ENCODE results near the gene SLC22A1. TPM values are rescaled to one million over a fixed set of nuclear protein-coding genes. Genes with fewer than 3 reads are reported as not detected.

Gene SLC22A1
- total and polyA plus RNA-seq, 2 experiments from 2014 or later = 0.10 to 0.65 TPM

- TF ChIP-seq, protein P1, sequence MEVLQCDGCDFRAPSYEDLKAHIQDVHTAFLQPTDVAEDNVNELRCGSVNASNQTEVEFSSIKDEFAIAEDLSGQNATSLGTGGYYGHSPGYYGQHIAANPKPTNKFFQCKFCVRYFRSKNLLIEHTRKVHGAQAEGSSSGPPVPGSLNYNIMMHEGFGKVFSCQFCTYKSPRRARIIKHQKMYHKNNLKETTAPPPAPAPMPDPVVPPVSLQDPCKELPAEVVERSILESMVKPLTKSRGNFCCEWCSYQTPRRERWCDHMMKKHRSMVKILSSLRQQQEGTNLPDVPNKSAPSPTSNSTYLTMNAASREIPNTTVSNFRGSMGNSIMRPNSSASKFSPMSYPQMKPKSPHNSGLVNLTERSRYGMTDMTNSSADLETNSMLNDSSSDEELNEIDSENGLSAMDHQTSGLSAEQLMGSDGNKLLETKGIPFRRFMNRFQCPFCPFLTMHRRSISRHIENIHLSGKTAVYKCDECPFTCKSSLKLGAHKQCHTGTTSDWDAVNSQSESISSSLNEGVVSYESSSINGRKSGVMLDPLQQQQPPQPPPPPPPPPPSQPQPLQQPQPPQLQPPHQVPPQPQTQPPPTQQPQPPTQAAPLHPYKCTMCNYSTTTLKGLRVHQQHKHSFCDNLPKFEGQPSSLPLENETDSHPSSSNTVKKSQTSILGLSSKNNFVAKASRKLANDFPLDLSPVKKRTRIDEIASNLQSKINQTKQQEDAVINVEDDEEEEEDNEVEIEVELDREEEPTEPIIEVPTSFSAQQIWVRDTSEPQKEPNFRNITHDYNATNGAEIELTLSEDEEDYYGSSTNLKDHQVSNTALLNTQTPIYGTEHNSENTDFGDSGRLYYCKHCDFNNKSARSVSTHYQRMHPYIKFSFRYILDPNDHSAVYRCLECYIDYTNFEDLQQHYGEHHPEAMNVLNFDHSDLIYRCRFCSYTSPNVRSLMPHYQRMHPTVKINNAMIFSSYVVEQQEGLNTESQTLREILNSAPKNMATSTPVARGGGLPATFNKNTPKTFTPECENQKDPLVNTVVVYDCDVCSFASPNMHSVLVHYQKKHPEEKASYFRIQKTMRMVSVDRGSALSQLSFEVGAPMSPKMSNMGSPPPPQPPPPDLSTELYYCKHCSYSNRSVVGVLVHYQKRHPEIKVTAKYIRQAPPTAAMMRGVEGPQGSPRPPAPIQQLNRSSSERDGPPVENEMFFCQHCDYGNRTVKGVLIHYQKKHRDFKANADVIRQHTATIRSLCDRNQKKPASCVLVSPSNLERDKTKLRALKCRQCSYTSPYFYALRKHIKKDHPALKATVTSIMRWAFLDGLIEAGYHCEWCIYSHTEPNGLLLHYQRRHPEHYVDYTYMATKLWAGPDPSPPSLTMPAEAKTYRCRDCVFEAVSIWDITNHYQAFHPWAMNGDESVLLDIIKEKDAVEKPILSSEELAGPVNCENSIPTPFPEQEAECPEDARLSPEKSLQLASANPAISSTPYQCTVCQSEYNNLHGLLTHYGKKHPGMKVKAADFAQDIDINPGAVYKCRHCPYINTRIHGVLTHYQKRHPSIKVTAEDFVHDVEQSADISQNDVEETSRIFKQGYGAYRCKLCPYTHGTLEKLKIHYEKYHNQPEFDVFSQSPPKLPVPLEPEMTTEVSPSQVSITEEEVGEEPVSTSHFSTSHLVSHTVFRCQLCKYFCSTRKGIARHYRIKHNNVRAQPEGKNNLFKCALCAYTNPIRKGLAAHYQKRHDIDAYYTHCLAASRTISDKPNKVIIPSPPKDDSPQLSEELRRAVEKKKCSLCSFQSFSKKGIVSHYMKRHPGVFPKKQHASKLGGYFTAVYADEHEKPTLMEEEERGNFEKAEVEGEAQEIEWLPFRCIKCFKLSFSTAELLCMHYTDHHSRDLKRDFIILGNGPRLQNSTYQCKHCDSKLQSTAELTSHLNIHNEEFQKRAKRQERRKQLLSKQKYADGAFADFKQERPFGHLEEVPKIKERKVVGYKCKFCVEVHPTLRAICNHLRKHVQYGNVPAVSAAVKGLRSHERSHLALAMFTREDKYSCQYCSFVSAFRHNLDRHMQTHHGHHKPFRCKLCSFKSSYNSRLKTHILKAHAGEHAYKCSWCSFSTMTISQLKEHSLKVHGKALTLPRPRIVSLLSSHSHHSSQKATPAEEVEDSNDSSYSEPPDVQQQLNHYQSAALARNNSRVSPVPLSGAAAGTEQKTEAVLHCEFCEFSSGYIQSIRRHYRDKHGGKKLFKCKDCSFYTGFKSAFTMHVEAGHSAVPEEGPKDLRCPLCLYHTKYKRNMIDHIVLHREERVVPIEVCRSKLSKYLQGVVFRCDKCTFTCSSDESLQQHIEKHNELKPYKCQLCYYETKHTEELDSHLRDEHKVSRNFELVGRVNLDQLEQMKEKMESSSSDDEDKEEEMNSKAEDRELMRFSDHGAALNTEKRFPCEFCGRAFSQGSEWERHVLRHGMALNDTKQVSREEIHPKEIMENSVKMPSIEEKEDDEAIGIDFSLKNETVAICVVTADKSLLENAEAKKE (CRISPR knock-in tag; IDR thresholded peaks at IDR 0.05) = no peak
- TF ChIP-seq CREB1 (CRISPR knock-in tag; IDR thresholded peaks at IDR 0.05; ENCODE audit: low read depth) (no peak), EZH2 (IDR thresholded peaks at IDR 0.05; ENCODE audit: low read depth, unreplicated experiment) (no peak)
- TF ChIP-seq, protein P2, sequence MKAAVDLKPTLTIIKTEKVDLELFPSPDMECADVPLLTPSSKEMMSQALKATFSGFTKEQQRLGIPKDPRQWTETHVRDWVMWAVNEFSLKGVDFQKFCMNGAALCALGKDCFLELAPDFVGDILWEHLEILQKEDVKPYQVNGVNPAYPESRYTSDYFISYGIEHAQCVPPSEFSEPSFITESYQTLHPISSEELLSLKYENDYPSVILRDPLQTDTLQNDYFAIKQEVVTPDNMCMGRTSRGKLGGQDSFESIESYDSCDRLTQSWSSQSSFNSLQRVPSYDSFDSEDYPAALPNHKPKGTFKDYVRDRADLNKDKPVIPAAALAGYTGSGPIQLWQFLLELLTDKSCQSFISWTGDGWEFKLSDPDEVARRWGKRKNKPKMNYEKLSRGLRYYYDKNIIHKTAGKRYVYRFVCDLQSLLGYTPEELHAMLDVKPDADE (IDR thresholded peaks at IDR 0.05) = no peak
These were observed 2.4 kb downstream of the SLC22A1 start (continued) for GRCh38 chr6:160124007-160124406.

GRCh38 chr6:160124605-160125004 lies 3.0 kb downstream of the SLC22A1 start:
- no peaks in the 10 kb centered on the region for H3K36me3 ChIP-seq (ENCODE audit: insufficient read depth)
- H3K27ac ChIP-seq (ENCODE audit: low read depth) = no peak overlapping the region
- H3K27me3 ChIP-seq (ENCODE audit: insufficient read depth) = no peaks in the 10 kb centered on the region
- no peaks in the 10 kb centered on the region for H3K4me1 ChIP-seq (ENCODE audit: insufficient read depth)
- no peak overlapping the region for H2AFZ ChIP-seq
- no peak overlapping the region for H3K4me3 Mint-ChIP-seq
- H3K36me3 Mint-ChIP-seq (ENCODE audit: low read depth) = peaks cover under 1% of the 10 kb centered on the region; the same call in 2 of the 3 replicates
- no peaks in the 10 kb centered on the region; the same call in 2 of the 3 replicates for H3K4me1 Mint-ChIP-seq
- no peaks in the 10 kb centered on the region for H3F3A ChIP-seq (replicated peaks; ENCODE audit: low read depth)
- TF ChIP-seq POLR2AphosphoS5 (IDR thresholded peaks at IDR 0.05; ENCODE audit: low read depth) (no peak), ZNF114 (CRISPR knock-in tag; IDR thresholded peaks at IDR 0.05) (no peak), EZH2 (IDR thresholded peaks at IDR 0.05; ENCODE audit: low read depth, unreplicated experiment) (no peak), REST (IDR thresholded peaks at IDR 0.05; ENCODE audit: unreplicated experiment) (no peak), NANOG (IDR thresholded peaks at IDR 0.05; ENCODE audit: borderline replicate concordance) (no peak), EZH2phosphoT487 (IDR thresholded peaks at IDR 0.05; ENCODE audit: unreplicated experiment) (no peak), STAT1 (IDR thresholded peaks at IDR 0.05; ENCODE audit: unreplicated experiment) (no peak), JUNB (IDR thresholded peaks at IDR 0.05; ENCODE audit: unreplicated experiment) (no peak), CREB1 (CRISPR knock-in tag; IDR thresholded peaks at IDR 0.05; ENCODE audit: low read depth) (no peak)
- TF ChIP-seq, protein P3, sequence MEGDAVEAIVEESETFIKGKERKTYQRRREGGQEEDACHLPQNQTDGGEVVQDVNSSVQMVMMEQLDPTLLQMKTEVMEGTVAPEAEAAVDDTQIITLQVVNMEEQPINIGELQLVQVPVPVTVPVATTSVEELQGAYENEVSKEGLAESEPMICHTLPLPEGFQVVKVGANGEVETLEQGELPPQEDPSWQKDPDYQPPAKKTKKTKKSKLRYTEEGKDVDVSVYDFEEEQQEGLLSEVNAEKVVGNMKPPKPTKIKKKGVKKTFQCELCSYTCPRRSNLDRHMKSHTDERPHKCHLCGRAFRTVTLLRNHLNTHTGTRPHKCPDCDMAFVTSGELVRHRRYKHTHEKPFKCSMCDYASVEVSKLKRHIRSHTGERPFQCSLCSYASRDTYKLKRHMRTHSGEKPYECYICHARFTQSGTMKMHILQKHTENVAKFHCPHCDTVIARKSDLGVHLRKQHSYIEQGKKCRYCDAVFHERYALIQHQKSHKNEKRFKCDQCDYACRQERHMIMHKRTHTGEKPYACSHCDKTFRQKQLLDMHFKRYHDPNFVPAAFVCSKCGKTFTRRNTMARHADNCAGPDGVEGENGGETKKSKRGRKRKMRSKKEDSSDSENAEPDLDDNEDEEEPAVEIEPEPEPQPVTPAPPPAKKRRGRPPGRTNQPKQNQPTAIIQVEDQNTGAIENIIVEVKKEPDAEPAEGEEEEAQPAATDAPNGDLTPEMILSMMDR (conservative IDR thresholded peaks at IDR 0.05; ENCODE audit: low read depth in 2 of 2) = no peak
- peaks cover 5% of the 10 kb centered on the region; the same call in 2 of the 3 replicates for H3K9me3 Mint-ChIP-seq
- H3K4me2 ChIP-seq = no peak overlapping the region
- ATAC-seq (no peak), DNase-seq (ENCODE audit: low spot score) (no peak)
- peaks cover 1% of the 10 kb centered on the region for H3K27me3 Mint-ChIP-seq (ENCODE audit: insufficient read depth, low read depth, poor library complexity)
- no peaks in the 10 kb centered on the region for H4K20me1 ChIP-seq (replicated peaks; ENCODE audit: insufficient read depth)
- no peak overlapping the region for H3K27ac Mint-ChIP-seq
- no peaks in the 10 kb centered on the region for H3K79me2 ChIP-seq (replicated peaks; ENCODE audit: insufficient read depth)
- H3K4me3 ChIP-seq = no peak overlapping the region
- H3K9me2 ChIP-seq (ENCODE audit: insufficient read depth) = no peaks in the 10 kb centered on the region

Measured in GM23338 (cell line).